HG02885 (cell line): ENCODE results near the gene DNAH9.

ENCODE experiments used
- ATAC-seq: cut with Tn5 transposase; IDR thresholded peaks from one replicate; pipeline ENCODE4 v1.9.1; 2021; ENCODE audit warnings: mild to moderate bottlenecking; ENCODE audit not compliant: unreplicated experiment, poor library complexity

Gene DNAH9

GRCh38 chr17:11825572-11826209 is 227.4 kb downstream of the DNAH9 start:
- no peak for ATAC-seq

- ATAC-seq, result no peak
Observed at GRCh38 chr17:11832401-11833137, 234.3 kb downstream of the DNAH9 start.

GRCh38 chr17:11836508-11836907 is 238.2 kb downstream of the DNAH9 start:
- no peak for ATAC-seq

GRCh38 chr17:11840052-11840451 is 241.8 kb downstream of the DNAH9 start:
- no peak for ATAC-seq

- no peak for ATAC-seq
Observed at GRCh38 chr17:11840831-11841230, 242.6 kb downstream of the DNAH9 start.

- ATAC-seq, result no peak
Observed at GRCh38 chr17:11848330-11848729, 250.1 kb downstream of the DNAH9 start.

- no peak for ATAC-seq
Observed at GRCh38 chr17:11852231-11852630, 254.0 kb downstream of the DNAH9 start.

- ATAC-seq, result no peak
Observed at GRCh38 chr17:11852912-11853311, 254.6 kb downstream of the DNAH9 start.

GRCh38 chr17:11853321-11854151 is 255.3 kb downstream of the DNAH9 start:
- no peak for ATAC-seq

- no peak for ATAC-seq
Observed at GRCh38 chr17:11855306-11855705, 257.0 kb downstream of the DNAH9 start.

- ATAC-seq, result no peak
Observed at GRCh38 chr17:11857006-11857405, 258.7 kb downstream of the DNAH9 start.

GRCh38 chr17:11869680-11870394 is 271.6 kb downstream of the DNAH9 start:
- ATAC-seq, result no peak

GRCh38 chr17:11871773-11872172 is 273.5 kb downstream of the DNAH9 start:
- no peak for ATAC-seq

GRCh38 chr17:11874756-11875155 is 276.5 kb downstream of the DNAH9 start:
- ATAC-seq, result no peak

- ATAC-seq, result no peak
Observed at GRCh38 chr17:11880714-11881113, 282.4 kb downstream of the DNAH9 start.

- ATAC-seq, result no peak
Observed at GRCh38 chr17:11882716-11883115, 284.4 kb downstream of the DNAH9 start.

GRCh38 chr17:11885051-11885450 is 286.8 kb downstream of the DNAH9 start:
- no peak for ATAC-seq

GRCh38 chr17:11889266-11889665 is 291.0 kb downstream of the DNAH9 start:
- no peak for ATAC-seq

GRCh38 chr17:11893862-11894261 is 295.6 kb downstream of the DNAH9 start:
- no peak for ATAC-seq

- no peak for ATAC-seq
Observed at GRCh38 chr17:11896199-11896598, 297.9 kb downstream of the DNAH9 start.
